Panc1 (cell line): ENCODE results near the gene PCGF3. TPM values are rescaled to one million over a fixed set of nuclear protein-coding genes. Genes with fewer than 3 reads are reported as not detected.
"Not testable (repeated sequence)": the region's sequence is repeated elsewhere in the genome, so short reads cannot be mapped to it uniquely, and the experiment has no call there.

ENCODE experiments used
- ATAC-seq: fragments of 200-7000 bp; cut with Tn5 transposase; 2 replicates; pipeline ENCODE4 v1.9.1; 2020; ENCODE audit warnings: mild to moderate bottlenecking, moderate library complexity
- BruUV-seq: library from RNA; stranded (reverse); fragments of 400-500 nt; replicated peaks from 2 replicates; lab custom pipeline; 2021; lab: Mats Ljungman, UMichigan
- CTCF ChIA-PET: fragments of 300-600 bp; sonication (Branson Sonifier 250); formaldehyde crosslinking; loops from one replicate; lab custom pipeline; 2022; ENCODE audit warnings: antibody characterized with exemption; lab: Charles Lee
- POLR2A ChIA-PET: fragments of 300-600 bp; sonication (Branson Sonifier 250); formaldehyde crosslinking; loops from one replicate; lab custom pipeline; 2022; ENCODE audit warnings: antibody characterized with exemption; lab: Charles Lee
- DNase-seq: peaks from one replicate; pipeline ENCODE4 v3.0.0-alpha.2; 2010; ENCODE audit warnings: low read depth, low spot score
- H3K27ac ChIP-seq: 2 replicates; pipeline ENCODE4 v1.5.1; 2011; ENCODE audit warnings: mild to moderate bottlenecking, low read length, inconsistent platforms
- H3K27me3 ChIP-seq: fragments of 200-500 bp; sonication (Bioruptor generic); 2 replicates; pipeline ENCODE4 v1.6.0; 2014; ENCODE audit warnings: low read length, inconsistent platforms; ENCODE audit not compliant: control insufficient read depth, insufficient read depth
- H3K36me3 ChIP-seq: fragments of 200-500 bp; sonication (Bioruptor generic); 2 replicates; pipeline ENCODE4 v1.5.1; 2014; ENCODE audit warnings: inconsistent platforms, mild to moderate bottlenecking, low read length, moderate library complexity; ENCODE audit not compliant: control insufficient read depth, insufficient read depth
- H3K4me1 ChIP-seq: 2 replicates; pipeline ENCODE4 v1.5.1; 2011; ENCODE audit warnings: inconsistent platforms, mild to moderate bottlenecking, low read length, moderate library complexity; ENCODE audit not compliant: control insufficient read depth, insufficient read depth
- H3K4me3 ChIP-seq, 2 experiments: 2 replicates each; pipeline ENCODE4 v1.5.1; 2011 to 2012; ENCODE audit warnings: low read depth in 2 of 2, low read length in 2 of 2, mild to moderate bottlenecking in 2 of 2, inconsistent platforms in 1 of 2, moderate library complexity in 1 of 2
- H3K9me3 ChIP-seq: fragments of 200-500 bp; sonication (Bioruptor generic); 2 replicates; pipeline ENCODE4 v1.5.1; 2014; ENCODE audit warnings: low read depth, mild to moderate bottlenecking, inconsistent platforms, low read length, moderate library complexity; ENCODE audit not compliant: control insufficient read depth, insufficient read depth
- CTCF ChIP-seq: fragments of 450-650 bp; IDR thresholded peaks from 2 replicates; pipeline ENCODE4 v1.5.1; 2017; ENCODE audit warnings: mild to moderate bottlenecking
- POLR2AphosphoS5 ChIP-seq: IDR thresholded peaks from 2 replicates; pipeline ENCODE4 v1.6.1; 2012; ENCODE audit warnings: mild to moderate bottlenecking, low read depth, low read length, moderate library complexity
- REST ChIP-seq, 2 experiments: IDR thresholded peaks; 2 replicates each; pipeline ENCODE4 v1.6.1; 2011 to 2012; ENCODE audit warnings: low read depth in 2 of 2, control low read depth in 1 of 2, low read length in 1 of 2, mild to moderate bottlenecking in 1 of 2, moderate library complexity in 1 of 2; ENCODE audit not compliant: insufficient read depth in 1 of 2
- SIN3A ChIP-seq: IDR thresholded peaks from 2 replicates; pipeline ENCODE4 v1.6.1; 2012; ENCODE audit warnings: low read depth, mild to moderate bottlenecking, low read length, moderate library complexity, borderline replicate concordance; ENCODE audit not compliant: insufficient read depth
- TCF7L2 ChIP-seq: IDR thresholded peaks from 2 replicates; pipeline ENCODE4 v1.6.1; 2011; ENCODE audit warnings: mild to moderate bottlenecking, low read depth, low read length, inconsistent platforms
- in situ Hi-C: cut with HindIII; loops from 2 replicates; pipeline ENCODE4 v1.10.0; 2016; ENCODE audit warnings: low sequenced_read_pairs, low pct_unique_long_range_greater_than_20kb
- intact Hi-C: fragments of 100-400 bp; cut with micrococcal nuclease; formaldehyde crosslinking; loops from one replicate; pipeline ENCODE4 v1.10.0; 2022; ENCODE audit not compliant: unreplicated experiment
- total RNA-seq: library from RNA; stranded (reverse); gene quantifications from one replicate; pipeline ENCODE4 v1.2.1, GENCODE V29; 2021; ENCODE audit not compliant: unreplicated experiment

The PCGF3 gene
- total RNA-seq, 1 experiment from 2014 or later = 44.6 TPM

- DNase-seq (no peak), ATAC-seq (peak; percentile 48; the same call in 1 of the 2 replicates)
- intact Hi-C loops (no loop called here), in situ Hi-C loops (no loop called here)
- no TSS peak for BruUV-seq
- no peak overlapping the region for H3K4me3 ChIP-seq
- H3K9me3 ChIP-seq = no peaks in the 10 kb centered on the region
- no peaks in the 10 kb centered on the region for H3K4me1 ChIP-seq
- H3K27me3 ChIP-seq = no peaks in the 10 kb centered on the region
- no peaks in the 10 kb centered on the region for H3K36me3 ChIP-seq
- CTCF ChIA-PET = no interaction called here
- TF ChIP-seq REST (IDR thresholded peaks at IDR 0.05; ENCODE audit: insufficient read depth in 1 of 2, low read depth in 2 of 2, low read length in 1 of 2) (no peak), SIN3A (no peak), POLR2AphosphoS5 (no peak), CTCF (no peak), TCF7L2 (no peak)
- H3K27ac ChIP-seq = no peak overlapping the region
- POLR2A ChIA-PET = no interaction called here
These were observed 48.8 kb downstream of the PCGF3 start for GRCh38 chr4:754221-755120.

GRCh38 chr4:757111-757510 is 51.5 kb downstream of the PCGF3 start:
- Histone ChIP-seq H3K9me3 (no peaks in the 10 kb centered on the region), H3K4me1 (no peaks in the 10 kb centered on the region), H3K36me3 (no peaks in the 10 kb centered on the region), H3K27me3 (no peaks in the 10 kb centered on the region), H3K4me3 (no peak overlapping the region), H3K27ac (no peak overlapping the region)
- TSS peak; percentile 53 for BruUV-seq
- ChIA-PET CTCF (no interaction called here), POLR2A (no interaction called here)
- DNase-seq (no peak), ATAC-seq (no peak)
- intact Hi-C loops (no loop called here), in situ Hi-C loops (no loop called here)
- TF ChIP-seq TCF7L2 = no peak
- TF ChIP-seq POLR2AphosphoS5 = no peak
- TF ChIP-seq SIN3A = no peak
- TF ChIP-seq REST (IDR thresholded peaks at IDR 0.05; ENCODE audit: insufficient read depth in 1 of 2, low read depth in 2 of 2, low read length in 1 of 2) = no peak
- no peak for TF ChIP-seq CTCF

- H3K4me3 ChIP-seq, H3K27me3 ChIP-seq, H3K36me3 ChIP-seq, H3K27ac ChIP-seq, DNase-seq, H3K9me3 ChIP-seq, CTCF ChIA-PET, POLR2A ChIA-PET, BruUV-seq, ATAC-seq, H3K4me1 ChIP-seq, intact Hi-C loops, in situ Hi-C loops: not testable (repeated sequence)
These were observed 54.2 kb downstream of the PCGF3 start for GRCh38 chr4:759810-760209.
